Keratinocyte (primary cell): ENCODE data around the gene MAP3K2. TPM values are rescaled to one million over a fixed set of nuclear protein-coding genes. Genes with fewer than 3 reads are reported as not detected.

Experiments
- DNase-seq: peaks from one replicate; pipeline ENCODE4 v3.0.0-alpha.2; 2011; ENCODE audit warnings: low read depth, missing footprints, low spot score
- FAIRE-seq: peaks from 2 replicates; lab custom pipeline; 2011; peaks lifted over from hg19 to GRCh38; lab: Jason Lieb, UNC
- H2AFZ ChIP-seq: 2 replicates; pipeline ENCODE4 v1.6.0; 2012; ENCODE audit warnings: low read length, control low read depth, inconsistent platforms; ENCODE audit not compliant: control insufficient read depth
- H3K27ac ChIP-seq: 2 replicates; pipeline ENCODE4 v1.5.1; 2011; ENCODE audit warnings: low read length; ENCODE audit not compliant: control insufficient read depth, insufficient read depth
- H3K27me3 ChIP-seq: 3 replicates; pipeline ENCODE4 v1.6.0; 2011; ENCODE audit warnings: low read length; ENCODE audit not compliant: control insufficient read depth, insufficient read depth; ENCODE audit errors: extremely low read depth
- H3K36me3 ChIP-seq, 2 experiments: 2 replicates in 1 of 2; 3 replicates in 1 of 2; pipeline ENCODE4 v1.5.1; 2011; ENCODE audit warnings: low read length in 2 of 2, mild to moderate bottlenecking in 1 of 2; ENCODE audit not compliant: control insufficient read depth in 2 of 2, insufficient read depth in 2 of 2; ENCODE audit errors: extremely low read depth in 1 of 2
- H3K4me1 ChIP-seq: 3 replicates; pipeline ENCODE4 v1.5.1; 2011; ENCODE audit warnings: low read length; ENCODE audit not compliant: control insufficient read depth, insufficient read depth; ENCODE audit errors: extremely low read depth
- H3K4me2 ChIP-seq: 3 replicates; pipeline ENCODE4 v1.6.0; 2011; ENCODE audit warnings: low read depth, low read length; ENCODE audit not compliant: control insufficient read depth, insufficient read depth; ENCODE audit errors: extremely low read depth
- H3K4me3 ChIP-seq, 3 experiments: fragments of 200-600 bp in 1 of 3; sonication (generic) in 1 of 3; 2 replicates in 2 of 3; 3 replicates in 1 of 3; pipeline ENCODE4 v1.5.1; 2011 to 2016; ENCODE audit warnings: low read length in 3 of 3, mild to moderate bottlenecking in 3 of 3, control low read depth in 2 of 3, inconsistent platforms in 1 of 3, low read depth in 1 of 3, mixed read lengths in 1 of 3, mixed run types in 1 of 3, moderate library complexity in 1 of 3; ENCODE audit not compliant: control insufficient read depth in 2 of 3, insufficient read depth in 2 of 3; ENCODE audit errors: extremely low read depth in 1 of 3
- H3K79me2 ChIP-seq: 2 replicates; pipeline ENCODE4 v1.6.0; 2012; ENCODE audit warnings: low read length; ENCODE audit not compliant: control insufficient read depth, insufficient read depth
- H3K9ac ChIP-seq: 3 replicates; pipeline ENCODE4 v1.6.0; 2011; ENCODE audit warnings: low read length; ENCODE audit not compliant: control insufficient read depth, insufficient read depth; ENCODE audit errors: extremely low read depth
- H3K9me1 ChIP-seq: 3 replicates; pipeline ENCODE4 v1.6.0; 2011; ENCODE audit warnings: low read length; ENCODE audit not compliant: control insufficient read depth, insufficient read depth; ENCODE audit errors: extremely low read depth
- H3K9me3 ChIP-seq: 2 replicates; pipeline ENCODE4 v1.5.1; 2012; ENCODE audit warnings: low read depth, low read length; ENCODE audit not compliant: control insufficient read depth
- H4K20me1 ChIP-seq: 3 replicates; pipeline ENCODE4 v1.6.0; 2011; ENCODE audit warnings: low read length; ENCODE audit not compliant: control insufficient read depth, insufficient read depth; ENCODE audit errors: extremely low read depth
- CTCF ChIP-seq, 3 experiments: IDR thresholded peaks in 1 of 3; conservative IDR thresholded peaks in 1 of 3; optimal IDR thresholded peaks in 1 of 3; 2 replicates in 2 of 3; 3 replicates in 1 of 3; pipeline versions ENCODE3 to v1.5.1; 2011; ENCODE audit warnings: low read length in 3 of 3, mild to moderate bottlenecking in 3 of 3, moderate library complexity in 2 of 3, control low read depth in 1 of 3, inconsistent platforms in 1 of 3; ENCODE audit not compliant: insufficient read depth in 2 of 3; ENCODE audit errors: extremely low read depth in 1 of 3
- EZH2 ChIP-seq: IDR thresholded peaks from one replicate; pipeline ENCODE4 v1.6.1; 2012; ENCODE audit warnings: inconsistent platforms, mild to moderate bottlenecking, low read length, moderate library complexity
- dilution Hi-C: fragments of 300-500 bp; cut with MboI; formaldehyde crosslinking; loops from one replicate; pipeline ENCODE4 v1.7.0; 2020; ENCODE audit warnings: low sequenced_read_pairs; ENCODE audit not compliant: extremely low pct_ligation_motif_present
- polyA plus RNA-seq, 5 experiments: library from polyadenylated mRNA; depleted of rRNA in 3 of 5; stranded (reverse) in 3 of 5; stranded (forward) in 1 of 5; unstranded in 1 of 5; fragments of >200 nt; gene quantifications; 1 replicate in 1 of 5; 2 replicates in 3 of 5; 3 replicates in 1 of 5; pipeline versions ENCODE4 v1.2.1 to v1.2.3, GENCODE V29; 2011 to 2012; ENCODE audit warnings: missing spikeins in 2 of 5, low read depth in 1 of 5, low replicate concordance in 1 of 5

Gene MAP3K2
- polyA plus RNA-seq, 1 donor (not counting 4 experiments of a cell fraction or from before 2014, with no cell fraction given) = 11.9 TPM

- no peak overlapping the region for H2AFZ ChIP-seq
- H4K20me1 ChIP-seq = peaks cover 2% of the 10 kb centered on the region
- FAIRE-seq (no peak), DNase-seq (no peak)
- peaks cover 13% of the 10 kb centered on the region for H3K79me2 ChIP-seq
- no peaks in the 10 kb centered on the region for H3K9me3 ChIP-seq
- H3K4me2 ChIP-seq = no peak overlapping the region
- H3K4me1 ChIP-seq = peaks cover 4% of the 10 kb centered on the region
- no peaks in the 10 kb centered on the region for H3K9me1 ChIP-seq
- no peak overlapping the region for H3K4me3 ChIP-seq
- H3K9ac ChIP-seq = no peak overlapping the region
- TF ChIP-seq CTCF (optimal IDR thresholded peaks at IDR 0.05 in 1 of 3, IDR thresholded peaks at IDR 0.05 in 1 of 3, conservative IDR thresholded peaks at IDR 0.05 in 1 of 3; ENCODE audit: extremely low read depth in 1 of 3, insufficient read depth in 2 of 3, low read length in 3 of 3) = no peak
- TF ChIP-seq EZH2 = no peak
- dilution Hi-C loops = no loop called here
- no peak overlapping the region for H3K27ac ChIP-seq
- no peaks in the 10 kb centered on the region for H3K27me3 ChIP-seq
- peaks cover 42 to 45% of the 10 kb centered on the region in 2 experiments for H3K36me3 ChIP-seq
These were observed 99.5 kb downstream of the MAP3K2 start for GRCh38 chr2:127288274-127288673.

DNA sequence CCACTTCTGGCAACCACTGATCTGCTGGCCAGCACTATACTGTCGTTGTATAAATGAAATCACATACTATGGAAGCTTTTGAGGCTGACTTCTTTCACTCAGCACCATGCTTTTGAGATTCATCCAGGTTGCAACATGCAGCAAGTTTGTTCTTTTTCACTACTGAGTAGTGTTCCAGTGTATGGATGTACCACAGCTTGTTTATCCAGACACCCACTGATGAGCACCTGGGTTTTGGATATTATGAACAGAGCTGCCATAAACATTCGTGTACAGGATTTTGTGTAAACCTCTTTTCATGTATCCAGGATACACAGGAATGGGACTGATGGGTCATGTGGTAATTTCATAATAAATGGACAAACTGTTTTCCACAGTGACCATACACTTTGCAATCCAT, 104.5 kb downstream of the MAP3K2 start:
- Histone ChIP-seq H3K4me1 (no peaks in the 10 kb centered on the region), H3K9me3 (no peaks in the 10 kb centered on the region), H3K9ac (no peak overlapping the region), H3K4me3 (no peak overlapping the region), H2AFZ (no peak overlapping the region), H3K9me1 (no peaks in the 10 kb centered on the region), H3K4me2 (no peak overlapping the region), H3K79me2 (peaks cover 13% of the 10 kb centered on the region), H3K36me3 (peaks cover 32 to 34% of the 10 kb centered on the region in 2 experiments), H3K27ac (no peak overlapping the region), H4K20me1 (peaks cover 2% of the 10 kb centered on the region), H3K27me3 (no peaks in the 10 kb centered on the region)
- dilution Hi-C loops = no loop called here
- TF ChIP-seq CTCF (optimal IDR thresholded peaks at IDR 0.05 in 1 of 3, IDR thresholded peaks at IDR 0.05 in 1 of 3, conservative IDR thresholded peaks at IDR 0.05 in 1 of 3; ENCODE audit: extremely low read depth in 1 of 3, insufficient read depth in 2 of 3, low read length in 3 of 3) = no peak
- TF ChIP-seq EZH2 = no peak
- FAIRE-seq = peak; percentile 32
- no peak for DNase-seq
